Measurements from ENCODE around the gene PCDHGB4. TPM values are rescaled to one million over a fixed set of nuclear protein-coding genes. Genes with fewer than 3 reads are reported as not detected.

Gene PCDHGB4
- total and polyA plus RNA-seq, 2 of the 4 experiments (the other 2 are of a cell fraction), result 10.0 to 17.6 TPM

GRCh38 chr5:141369994-141370848 lies 17.3 kb upstream of the PCDHGB4 start, which contains the start of gene PCDHGB3:
PCDHGB3 (plus strand) TSS chr5:141370242; CDS start chr5:141370395, 153 bp downstream.
- H4K91ac ChIP-seq (ENCODE audit: insufficient read depth, low read depth, low read length), result no peak within 1 kb of the TSS
- peak within 1 kb of the TSS; percentile 59 for H2BK5ac ChIP-seq (ENCODE audit: low read depth, low read length, poor library complexity, severe bottlenecking)
- H3K18ac ChIP-seq (ENCODE audit: low read depth, low read length), result 0 out of 2 replicates have a peak within 1 kb of the TSS, but pooled peaks have one; percentile 51
- H3K4me2 ChIP-seq (ENCODE audit: low read depth, low read length), result peak within 1 kb of the TSS; percentile 81
- intact Hi-C loops (cut with micrococcal nuclease), result loop anchor here (1.0 kb wide), 1 partner anchor 191 kb away; no protein-coding TSS in a partner anchor
- H2AK5ac ChIP-seq (ENCODE audit: low read depth, low read length), result no peak within 1 kb of the TSS
- H2BK15ac ChIP-seq (ENCODE audit: low read depth, low read length), result no peak within 1 kb of the TSS
- no peaks in the 10 kb centered on the region for H4K20me1 ChIP-seq (ENCODE audit: insufficient read depth, low read length)
- DNase-seq (peak; percentile 74), ATAC-seq (ENCODE audit: low read depth) (peak; percentile 90)
- in situ Hi-C loops (cut with MboI; ENCODE audit: low sequenced_read_pairs), result no loop called here
- peak within 1 kb of the TSS; percentile 52; the same call in 1 of the 2 replicates for H3K27ac ChIP-seq (ENCODE audit: insufficient read depth, low read length)
- H4K5ac ChIP-seq (ENCODE audit: low read depth, low read length), result peak within 1 kb of the TSS; percentile 37; the same call in 1 of the 2 replicates
- peak within 1 kb of the TSS; percentile 49; the same call in 1 of the 2 replicates for H3K4me3 ChIP-seq (ENCODE audit: insufficient read depth, low read depth, low read length)
- H3K36me3 ChIP-seq (ENCODE audit: control insufficient read depth, insufficient read depth, low read length), result peaks cover 28% of the 10 kb centered on the region
- H3K23ac ChIP-seq (ENCODE audit: low read depth, low read length), result no peak within 1 kb of the TSS
- no peak for TF ChIP-seq MXI1 (IDR thresholded peaks at IDR 0.05; ENCODE audit: borderline replicate concordance, low read depth, low read length)
- peak; percentile 65 for TF ChIP-seq CTCF (conservative IDR thresholded peaks at IDR 0.05; ENCODE audit: low read depth, low read length)
- no peak for TF ChIP-seq POLR2A (IDR thresholded peaks at IDR 0.05; ENCODE audit: low read depth, low read length)
- no peak for TF ChIP-seq RCOR1 (IDR thresholded peaks at IDR 0.05; ENCODE audit: insufficient replicate concordance, low read length)
- TF ChIP-seq CEBPB (IDR thresholded peaks at IDR 0.05; ENCODE audit: low read depth, low read length), result no peak
- TF ChIP-seq MAFK (IDR thresholded peaks at IDR 0.05; ENCODE audit: low read depth, low read length), result no peak
- no peak for TF ChIP-seq NFE2L2 (IDR thresholded peaks at IDR 0.05; ENCODE audit: low read depth, low read length)
- peak; percentile 72 for TF ChIP-seq RAD21 (IDR thresholded peaks at IDR 0.05; ENCODE audit: low read length)
- TF ChIP-seq CHD1 (IDR thresholded peaks at IDR 0.05; ENCODE audit: low read depth, low read length), result no peak
- 0 out of 2 replicates have a peak, but pooled peaks have one; percentile 0 for TF ChIP-seq BHLHE40 (IDR thresholded peaks at IDR 0.05; ENCODE audit: low read depth, low read length)
- TF ChIP-seq RFX5 (IDR thresholded peaks at IDR 0.05; ENCODE audit: low read depth, low read length), result no peak
- no peak for TF ChIP-seq FOS (IDR thresholded peaks at IDR 0.05; ENCODE audit: low read depth, low read length)
- TF ChIP-seq, protein P1, sequence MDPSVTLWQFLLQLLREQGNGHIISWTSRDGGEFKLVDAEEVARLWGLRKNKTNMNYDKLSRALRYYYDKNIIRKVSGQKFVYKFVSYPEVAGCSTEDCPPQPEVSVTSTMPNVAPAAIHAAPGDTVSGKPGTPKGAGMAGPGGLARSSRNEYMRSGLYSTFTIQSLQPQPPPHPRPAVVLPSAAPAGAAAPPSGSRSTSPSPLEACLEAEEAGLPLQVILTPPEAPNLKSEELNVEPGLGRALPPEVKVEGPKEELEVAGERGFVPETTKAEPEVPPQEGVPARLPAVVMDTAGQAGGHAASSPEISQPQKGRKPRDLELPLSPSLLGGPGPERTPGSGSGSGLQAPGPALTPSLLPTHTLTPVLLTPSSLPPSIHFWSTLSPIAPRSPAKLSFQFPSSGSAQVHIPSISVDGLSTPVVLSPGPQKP (IDR thresholded peaks at IDR 0.05; ENCODE audit: borderline replicate concordance, low read depth, low read length), result no peak
- peak; percentile 41 for TF ChIP-seq SMC3 (IDR thresholded peaks at IDR 0.05; ENCODE audit: low read depth, low read length)
- peak within 1 kb of the TSS; percentile 79 for H2AFZ ChIP-seq (replicated peaks; ENCODE audit: low read length, poor library complexity)
- no TSS peak for BruUV-seq (replicated peaks)
- WGBS, 2 experiments (ENCODE audit: extremely low coverage in 2 of 2, insufficient read length in 1 of 2), result 33% methylated on average over 7 of the region's 32 CpGs; no CpG with 5 or more reads in 1 of the 2 experiments
- no peak within 1 kb of the TSS for H3K4ac ChIP-seq (ENCODE audit: low read depth, low read length)
- H4K8ac ChIP-seq (ENCODE audit: low read depth in 2 of 2, low read length in 2 of 2), result peak within 1 kb of the TSS in 1 of 2 experiments; percentile 40; a peak in 2 of 4 replicates
- H2BK20ac ChIP-seq (ENCODE audit: low read depth, low read length), result no peak within 1 kb of the TSS
- H3K4me1 ChIP-seq (ENCODE audit: control insufficient read depth, insufficient read depth, low read length), result peaks cover 2% of the 10 kb centered on the region; the same call in 1 of the 2 replicates
- H3K14ac ChIP-seq (replicated peaks; ENCODE audit: low read depth, low read length), result no peak within 1 kb of the TSS; the same call in 1 of the 2 replicates
- no peaks in the 10 kb centered on the region for H3K9me1 ChIP-seq (ENCODE audit: insufficient read depth, low read length)
- ChIA-PET CTCF (interaction anchor here (0.6 to 1.4 kb wide), 5 partner anchors 147 to 194 kb away, joined by 3 to 7 read pairs (median 4); partner anchors contain the start of gene PCDHB14), POLR2A (ENCODE audit: unreplicated experiment) (no interaction called here)
- no peak within 1 kb of the TSS for H3K56ac ChIP-seq (ENCODE audit: extremely low read depth, insufficient read depth, low read length)
- peaks cover 0 to 2% of the 10 kb centered on the region in 2 experiments; a peak in 1 of 4 replicates for H3K79me1 ChIP-seq (ENCODE audit: low read depth in 1 of 2, low read length in 2 of 2)
- H3K9ac ChIP-seq (ENCODE audit: low read depth, low read length), result peak within 1 kb of the TSS; percentile 63
- no peak within 1 kb of the TSS for H2BK120ac ChIP-seq (ENCODE audit: low read depth, low read length)
- dilution Hi-C loops (cut with HindIII; ENCODE audit: low sequenced_read_pairs, unreplicated experiment), result no loop called here
- no peak within 1 kb of the TSS for H2AK9ac ChIP-seq (replicated peaks; ENCODE audit: low read depth, low read length, poor library complexity)
- H3K27me3 ChIP-seq (ENCODE audit: control insufficient read depth, insufficient read depth, low read length), result no peaks in the 10 kb centered on the region; the same call in 1 of the 2 replicates
- peaks cover 57% of the 10 kb centered on the region for H3K9me3 ChIP-seq (ENCODE audit: control insufficient read depth, insufficient read depth, low read length)
